Skin of body (tissue), 2 donors: ENCODE data around the gene FOXRED1. TPM values are rescaled to one million over a fixed set of nuclear protein-coding genes. Genes with fewer than 3 reads are reported as not detected.
"Not testable (repeated sequence)": the region's sequence is repeated elsewhere in the genome, so short reads cannot be mapped to it uniquely, and the experiment has no call there.

Experiments used
- DNase-seq: peaks from one replicate; lab custom pipeline; 2025; lab: John Stamatoyannopoulos, UW
- total RNA-seq: library from RNA; depleted of rRNA; stranded (reverse); fragments of >200 nt; gene quantifications from one replicate; pipeline ENCODE4 v1.2.3, GENCODE V29; 2014

The FOXRED1 gene
- total RNA-seq, 1 donor from 2014 or later = 15.3 TPM

DNA sequence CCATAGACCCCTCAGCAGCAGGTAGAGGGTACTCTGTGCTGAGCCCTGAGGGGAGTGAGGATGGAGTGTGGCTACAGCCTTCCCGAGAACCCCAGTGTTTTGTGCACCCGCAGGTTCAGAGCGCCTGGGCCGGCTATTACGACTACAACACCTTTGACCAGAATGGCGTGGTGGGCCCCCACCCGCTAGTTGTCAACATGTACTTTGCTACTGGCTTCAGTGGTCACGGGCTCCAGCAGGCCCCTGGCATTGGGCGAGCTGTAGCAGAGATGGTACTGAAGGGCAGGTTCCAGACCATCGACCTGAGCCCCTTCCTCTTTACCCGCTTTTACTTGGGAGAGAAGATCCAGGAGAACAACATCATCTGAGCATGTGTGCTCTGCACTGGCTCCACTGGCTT is 8.4 kb downstream of the FOXRED1 start:
- no peak for DNase-seq

- no peak for DNase-seq
These were observed 8.8 kb downstream of the FOXRED1 start for GRCh38 chr11:126277780-126278179.

DNA sequence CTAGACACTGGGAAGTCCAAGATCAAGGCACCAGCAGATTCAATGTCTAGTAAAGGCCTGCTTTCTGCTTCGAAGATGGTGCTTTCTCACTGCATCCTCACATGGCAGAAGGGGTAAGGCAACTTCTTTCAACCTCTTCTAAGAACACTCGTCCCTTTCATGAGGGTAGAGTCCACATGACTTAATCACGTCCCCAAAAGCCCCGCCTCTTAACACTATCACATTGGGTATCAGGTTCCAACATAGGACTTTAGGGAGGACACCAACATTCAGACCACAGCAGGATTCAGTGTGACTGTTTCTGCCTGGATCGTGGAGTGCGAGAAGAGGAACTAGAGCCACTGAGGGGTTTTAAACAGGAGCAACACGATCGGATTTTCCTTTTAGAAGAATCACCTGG is 10.2 kb downstream of the FOXRED1 start:
- no peak for DNase-seq

- no peak for DNase-seq
These were observed 11.6 kb downstream of the FOXRED1 start for GRCh38 chr11:126280595-126280994.

GRCh38 chr11:126281245-126281644 is 12.3 kb downstream of the FOXRED1 start:
- DNase-seq = no peak

DNA sequence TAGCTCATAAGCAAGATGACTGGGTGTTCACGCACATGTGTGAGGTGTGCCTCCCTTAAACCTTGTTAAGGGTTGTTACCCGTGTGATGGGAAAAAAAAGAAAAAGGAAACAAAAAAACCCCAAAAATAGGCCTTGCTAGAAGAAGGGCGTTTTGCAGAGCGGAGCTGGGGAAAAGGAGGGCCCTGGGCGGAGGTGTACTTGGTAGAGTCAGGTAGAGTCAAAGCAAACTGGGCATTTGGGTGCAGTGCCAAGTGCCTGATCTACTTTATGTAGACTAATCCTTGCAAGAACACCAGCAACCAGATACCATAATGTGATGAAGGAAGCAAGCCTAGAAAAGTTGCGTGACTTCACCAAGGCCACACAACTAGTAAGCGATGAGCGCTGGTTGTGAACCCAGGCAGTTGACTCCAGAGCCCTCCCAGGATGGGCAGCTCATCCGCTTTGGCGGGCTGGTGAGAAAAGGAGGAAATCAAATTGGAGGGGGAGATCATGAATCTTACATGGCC is 12.8 kb downstream of the FOXRED1 start:
- no peak for DNase-seq

DNA sequence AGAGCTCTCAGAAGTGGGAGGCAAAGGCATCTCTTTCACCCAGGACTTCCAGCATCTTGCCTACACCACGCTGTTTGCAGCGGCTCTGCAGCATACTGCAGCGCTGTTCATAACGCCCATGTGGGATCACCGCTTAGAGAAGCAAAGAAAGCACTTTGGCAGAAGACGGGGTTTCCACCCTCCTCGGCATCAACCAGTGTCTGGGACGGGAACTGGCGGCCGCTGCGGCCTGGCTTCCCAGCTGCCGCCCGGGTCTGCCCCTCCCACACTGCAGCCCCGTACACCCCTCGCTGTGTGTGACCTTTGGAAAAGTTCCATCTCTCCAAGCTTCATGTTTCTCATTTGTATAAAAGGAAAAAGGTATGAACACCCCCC is 13.4 kb downstream of the FOXRED1 start:
- peak; percentile 48 for DNase-seq

- peak; percentile 33 for DNase-seq
These were observed 14.0 kb downstream of the FOXRED1 start, which contains the start of gene TIRAP for GRCh38 chr11:126282736-126283591. TSS of gene TIRAP (plus strand) at chr11:126283093. CDS start at chr11:126290895, 7,802 bp downstream.

DNA sequence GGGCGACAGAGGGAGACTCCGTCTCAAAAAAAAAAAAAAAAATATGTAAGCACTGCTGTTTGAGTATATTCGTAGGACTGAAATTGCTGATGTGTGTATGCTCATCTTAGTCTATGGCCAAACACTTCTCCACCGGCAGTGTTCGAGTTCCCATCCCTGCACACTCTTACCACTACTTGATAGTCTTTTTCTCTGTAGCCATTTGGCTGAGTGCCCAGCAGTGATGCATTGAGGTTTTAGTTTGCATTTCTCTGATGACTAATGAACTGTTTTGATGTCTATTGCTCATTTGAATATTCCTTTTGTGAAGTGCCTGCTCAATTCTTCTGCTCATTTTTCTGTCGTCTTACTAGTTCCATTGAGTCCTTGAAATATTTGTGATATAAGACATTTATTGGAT is 15.9 kb downstream of the FOXRED1 start:
- peak; percentile 37 for DNase-seq

GRCh38 chr11:126288237-126288636 is 19.3 kb downstream of the FOXRED1 start:
- DNase-seq = no peak

DNA sequence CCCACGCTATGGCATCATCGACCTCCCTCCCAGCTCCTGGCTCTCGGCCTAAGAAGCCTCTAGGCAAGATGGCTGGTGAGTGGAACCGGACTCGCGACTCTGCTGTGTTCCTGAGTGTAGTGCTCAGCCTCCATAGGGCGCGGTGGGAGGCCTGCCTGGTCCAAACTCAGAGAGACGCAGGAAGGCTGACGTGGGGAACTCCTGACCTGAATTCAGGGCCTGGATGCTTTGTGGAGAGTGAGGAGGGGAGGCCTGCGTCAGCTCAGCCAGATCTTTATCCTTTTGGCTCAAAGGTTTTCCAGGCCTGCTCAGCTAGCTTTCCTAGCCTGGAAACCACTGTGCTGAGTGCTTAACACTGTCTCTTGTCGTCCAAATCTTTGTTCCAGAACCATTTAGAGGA is 21.9 kb downstream of the FOXRED1 start:
- no peak for DNase-seq

DNA sequence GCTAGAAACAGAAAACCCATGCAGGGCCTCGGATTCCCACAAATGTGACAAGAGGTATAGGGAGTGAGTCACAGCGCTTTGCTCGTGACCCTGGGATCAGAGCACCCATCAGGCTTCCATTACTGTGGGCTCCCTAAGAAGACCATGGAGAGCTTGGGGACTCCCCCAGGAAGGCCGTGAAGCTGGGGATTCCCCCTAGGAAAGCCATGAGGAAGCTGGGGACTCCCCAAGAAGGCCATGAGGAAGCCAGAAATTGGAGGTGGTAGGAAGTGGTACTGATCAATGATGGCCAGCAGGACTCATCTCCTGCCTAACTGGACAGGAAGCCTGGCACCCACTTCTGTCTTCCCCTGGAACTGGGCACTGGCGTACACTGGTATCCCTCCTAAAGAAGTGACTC is 24.8 kb downstream of the FOXRED1 start:
- no peak for DNase-seq

GRCh38 chr11:126297004-126297403 is 28.1 kb downstream of the FOXRED1 start:
- DNase-seq = no peak

GRCh38 chr11:126303623-126304456 is 34.9 kb downstream of the FOXRED1 start, which contains the start of gene DCPS:
TSS of gene DCPS (plus strand) at chr11:126304060. CDS start at chr11:126304081, 21 bp downstream.
- peak; percentile 81 for DNase-seq

GRCh38 chr11:126304457-126305075 is 35.6 kb downstream of the FOXRED1 start:
- DNase-seq = peak; percentile 65

GRCh38 chr11:126305699-126306098 is 36.7 kb downstream of the FOXRED1 start:
- no peak for DNase-seq

DNA sequence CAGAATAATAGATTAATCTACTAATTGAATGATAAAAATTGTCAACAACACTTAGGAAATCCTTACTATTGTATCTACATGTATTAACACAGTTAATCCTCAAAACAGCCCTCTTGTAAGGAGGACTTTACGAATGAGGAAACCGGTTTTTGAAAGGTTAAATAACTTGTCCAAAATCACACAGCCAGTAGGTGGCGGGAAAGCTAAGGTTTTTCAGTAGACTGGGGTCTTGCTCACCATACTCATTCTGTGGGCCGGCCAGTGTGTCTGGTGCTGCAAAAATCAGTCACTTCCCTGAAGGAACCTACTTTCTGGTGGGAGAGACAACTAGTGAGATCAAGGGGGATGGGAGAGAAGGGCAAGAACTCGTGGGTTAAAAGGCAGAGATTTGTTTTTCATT is 38.8 kb downstream of the FOXRED1 start:
- DNase-seq = peak; percentile 64

DNA sequence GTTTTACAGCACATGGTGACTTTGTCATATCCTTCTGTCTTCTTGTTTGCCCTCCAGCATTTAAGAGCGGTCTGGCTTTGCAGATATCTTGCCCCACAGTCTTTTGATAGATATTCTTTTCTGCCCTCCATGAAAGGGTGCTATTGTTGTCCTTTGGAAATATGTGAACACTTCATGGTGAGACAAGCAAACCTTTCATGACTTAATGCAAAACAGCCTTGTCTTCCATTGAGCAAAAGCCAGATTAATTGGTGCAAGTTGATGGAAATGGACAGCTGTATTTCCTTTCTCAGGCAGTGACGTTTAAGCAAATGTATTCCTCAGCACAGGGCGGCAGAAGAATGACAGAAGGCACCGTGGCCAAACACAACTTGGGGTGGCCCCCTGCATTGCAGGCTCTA is 39.3 kb downstream of the FOXRED1 start:
- DNase-seq = peak; percentile 80

- DNase-seq = not testable (repeated sequence)
These were observed 39.8 kb downstream of the FOXRED1 start for GRCh38 chr11:126308771-126309170.

GRCh38 chr11:126310200-126310991 is 41.4 kb downstream of the FOXRED1 start:
- peak; percentile 57 for DNase-seq

DNA sequence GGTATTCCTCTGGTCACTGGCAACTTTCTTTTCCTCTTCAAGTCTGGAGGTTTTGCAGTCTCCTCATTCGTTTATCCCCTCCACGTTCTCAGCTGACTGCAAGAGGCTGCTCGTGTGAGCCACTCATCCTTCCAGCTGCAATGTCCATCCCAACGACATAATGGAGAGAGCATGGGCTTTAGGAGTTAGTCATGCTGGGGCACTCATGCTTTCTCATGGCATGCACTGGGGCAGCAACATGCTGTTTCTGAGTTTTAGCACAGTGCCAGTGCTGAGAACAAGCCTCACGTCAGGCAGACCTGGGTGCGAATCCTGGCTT is 42.0 kb downstream of the FOXRED1 start:
- DNase-seq = no peak
